ENCODE measurements around the gene QSER1. TPM values are rescaled to one million over a fixed set of nuclear protein-coding genes. Genes with fewer than 3 reads are reported as not detected.

QSER1 gene
- total RNA-seq, 4 donors from 2014 or later: 17.2 to 79.4 (median 43.8) TPM

DNA sequence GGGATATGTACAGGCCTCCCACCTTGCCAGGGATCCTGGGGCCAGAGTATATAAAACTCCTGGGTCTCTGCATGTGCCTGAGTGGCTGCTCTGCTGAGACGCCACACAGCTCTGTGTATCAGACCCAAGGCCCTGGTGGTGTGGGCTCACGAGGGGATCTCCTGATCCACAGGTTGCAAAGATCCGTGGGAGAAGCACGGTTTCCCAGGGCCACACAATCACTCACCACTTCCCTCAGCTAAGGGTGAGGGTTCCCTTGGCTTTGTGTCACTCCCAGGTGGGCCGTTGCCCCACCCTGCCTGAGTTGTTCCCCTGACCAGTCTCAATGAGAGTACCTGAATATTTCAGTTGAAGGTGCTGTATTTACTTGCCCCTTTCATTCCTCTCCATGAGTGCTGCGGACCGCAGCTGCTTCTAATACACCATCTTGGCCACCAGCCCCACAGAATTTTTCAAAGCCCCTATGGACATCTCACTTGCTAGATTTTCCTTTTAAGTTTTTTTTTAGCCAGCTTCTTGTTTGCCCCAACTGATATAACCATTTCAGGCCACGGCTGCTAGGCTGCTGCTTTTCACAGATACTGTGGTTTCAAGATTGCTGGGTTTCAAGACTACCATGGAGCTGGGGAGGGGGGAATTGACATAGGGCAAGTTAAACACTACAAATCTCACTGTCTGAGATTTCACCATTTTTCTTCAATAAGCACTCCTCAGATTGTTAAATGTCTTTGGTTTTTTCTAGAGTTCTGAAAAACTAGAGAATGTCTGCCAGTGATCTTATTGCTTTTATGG lies 109.3 kb downstream of the QSER1 start:
- no peaks in the 10 kb centered on the region for H3K27me3 ChIP-seq
- no peaks in the 10 kb centered on the region for H3K4me1 ChIP-seq
- no peak overlapping the region for H3K27ac ChIP-seq
- intact Hi-C loops (cut with DNase I; ENCODE audit: low total_unique reads): no loop called here
- H3K9me3 ChIP-seq: no peaks in the 10 kb centered on the region
- TF ChIP-seq POLR2A (IDR thresholded peaks at IDR 0.05): no peak
- TF ChIP-seq, protein P1, sequence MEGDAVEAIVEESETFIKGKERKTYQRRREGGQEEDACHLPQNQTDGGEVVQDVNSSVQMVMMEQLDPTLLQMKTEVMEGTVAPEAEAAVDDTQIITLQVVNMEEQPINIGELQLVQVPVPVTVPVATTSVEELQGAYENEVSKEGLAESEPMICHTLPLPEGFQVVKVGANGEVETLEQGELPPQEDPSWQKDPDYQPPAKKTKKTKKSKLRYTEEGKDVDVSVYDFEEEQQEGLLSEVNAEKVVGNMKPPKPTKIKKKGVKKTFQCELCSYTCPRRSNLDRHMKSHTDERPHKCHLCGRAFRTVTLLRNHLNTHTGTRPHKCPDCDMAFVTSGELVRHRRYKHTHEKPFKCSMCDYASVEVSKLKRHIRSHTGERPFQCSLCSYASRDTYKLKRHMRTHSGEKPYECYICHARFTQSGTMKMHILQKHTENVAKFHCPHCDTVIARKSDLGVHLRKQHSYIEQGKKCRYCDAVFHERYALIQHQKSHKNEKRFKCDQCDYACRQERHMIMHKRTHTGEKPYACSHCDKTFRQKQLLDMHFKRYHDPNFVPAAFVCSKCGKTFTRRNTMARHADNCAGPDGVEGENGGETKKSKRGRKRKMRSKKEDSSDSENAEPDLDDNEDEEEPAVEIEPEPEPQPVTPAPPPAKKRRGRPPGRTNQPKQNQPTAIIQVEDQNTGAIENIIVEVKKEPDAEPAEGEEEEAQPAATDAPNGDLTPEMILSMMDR (IDR thresholded peaks at IDR 0.05): no peak
- no peaks in the 10 kb centered on the region for H3K36me3 ChIP-seq
- no peak overlapping the region for H3K4me3 ChIP-seq
- no peak for DNase-seq

DNA sequence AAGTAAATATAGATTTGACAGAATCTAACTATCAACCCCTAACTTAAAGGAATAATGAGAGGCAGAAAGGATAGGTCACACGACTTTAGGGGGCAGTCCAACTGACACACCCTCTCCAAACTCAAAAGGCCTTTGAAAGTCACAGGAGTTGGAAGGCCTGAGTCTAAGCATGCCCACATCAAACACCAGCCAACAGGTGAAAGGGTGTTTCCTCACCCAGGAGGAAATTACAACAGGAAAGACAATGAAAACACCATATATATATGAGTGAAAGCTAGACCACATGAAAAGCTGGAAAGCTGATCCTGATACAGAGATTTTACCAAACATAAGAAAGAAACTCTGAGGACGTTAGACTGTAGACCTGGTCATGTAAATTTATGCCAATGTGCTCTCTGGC lies 112.6 kb downstream of the QSER1 start:
- no peaks in the 10 kb centered on the region for H3K9me3 ChIP-seq
- H3K27me3 ChIP-seq: no peaks in the 10 kb centered on the region
- TF ChIP-seq, protein P1 (IDR thresholded peaks at IDR 0.05): no peak
- no peak for TF ChIP-seq POLR2A (IDR thresholded peaks at IDR 0.05)
- intact Hi-C loops (cut with DNase I; ENCODE audit: low total_unique reads): no loop called here
- DNase-seq: no peak
- no peak overlapping the region for H3K4me3 ChIP-seq
- H3K4me1 ChIP-seq: no peaks in the 10 kb centered on the region
- no peak overlapping the region for H3K27ac ChIP-seq
- no peaks in the 10 kb centered on the region for H3K36me3 ChIP-seq

DNA sequence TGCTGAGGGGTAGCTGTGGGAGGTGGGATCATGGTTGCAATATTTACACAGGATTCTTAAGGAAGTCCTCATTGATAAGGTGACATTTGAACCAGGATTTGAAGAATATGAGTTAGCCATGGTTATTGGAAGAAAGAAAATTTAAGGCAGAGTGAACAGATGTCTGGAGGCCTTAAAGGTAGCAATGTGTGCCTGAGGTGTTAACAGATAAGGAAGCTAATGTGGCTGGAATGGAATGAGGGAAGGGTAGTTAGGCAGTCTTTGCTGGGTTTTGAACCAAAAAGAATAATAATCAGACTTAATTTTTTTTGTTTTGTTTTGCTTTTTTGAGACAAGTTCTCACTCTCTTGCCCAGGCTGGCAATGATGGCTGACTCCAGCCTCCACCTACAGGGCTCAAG lies 113.4 kb downstream of the QSER1 start:
- no peak for TF ChIP-seq POLR2A (IDR thresholded peaks at IDR 0.05)
- TF ChIP-seq, protein P1 (IDR thresholded peaks at IDR 0.05): no peak
- Histone ChIP-seq H3K4me1 (no peaks in the 10 kb centered on the region), H3K9me3 (no peaks in the 10 kb centered on the region), H3K36me3 (no peaks in the 10 kb centered on the region), H3K4me3 (no peak overlapping the region), H3K27ac (no peak overlapping the region), H3K27me3 (no peaks in the 10 kb centered on the region)
- intact Hi-C loops (cut with DNase I; ENCODE audit: low total_unique reads): no loop called here
- no peak for DNase-seq

DNA sequence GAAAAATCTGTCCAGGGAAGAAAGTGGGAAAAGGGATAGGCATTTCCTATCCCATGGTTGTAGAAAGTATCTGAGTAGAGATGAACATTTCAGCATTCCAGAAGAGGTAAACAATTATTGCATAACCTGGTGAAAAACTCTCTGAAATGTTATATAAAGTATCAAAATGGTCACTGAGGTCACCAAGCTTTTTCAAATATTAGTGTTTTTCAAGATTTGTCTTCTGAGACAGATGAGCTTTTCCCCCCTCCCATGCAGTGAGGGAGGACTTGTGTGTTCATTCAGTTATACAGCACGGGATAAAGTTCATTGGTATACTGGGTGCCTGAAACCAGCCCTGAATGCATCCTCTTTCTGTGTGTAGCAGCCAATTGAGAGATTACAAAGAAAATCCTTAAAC lies 121.1 kb downstream of the QSER1 start:
- H3K4me3 ChIP-seq: no peak overlapping the region
- TF ChIP-seq, protein P1 (IDR thresholded peaks at IDR 0.05): no peak
- TF ChIP-seq POLR2A (IDR thresholded peaks at IDR 0.05): no peak
- no peaks in the 10 kb centered on the region for H3K4me1 ChIP-seq
- intact Hi-C loops (cut with DNase I; ENCODE audit: low total_unique reads): no loop called here
- no peak overlapping the region for H3K27ac ChIP-seq
- H3K27me3 ChIP-seq: no peaks in the 10 kb centered on the region
- no peaks in the 10 kb centered on the region for H3K9me3 ChIP-seq
- no peaks in the 10 kb centered on the region for H3K36me3 ChIP-seq
- DNase-seq: no peak

DNA sequence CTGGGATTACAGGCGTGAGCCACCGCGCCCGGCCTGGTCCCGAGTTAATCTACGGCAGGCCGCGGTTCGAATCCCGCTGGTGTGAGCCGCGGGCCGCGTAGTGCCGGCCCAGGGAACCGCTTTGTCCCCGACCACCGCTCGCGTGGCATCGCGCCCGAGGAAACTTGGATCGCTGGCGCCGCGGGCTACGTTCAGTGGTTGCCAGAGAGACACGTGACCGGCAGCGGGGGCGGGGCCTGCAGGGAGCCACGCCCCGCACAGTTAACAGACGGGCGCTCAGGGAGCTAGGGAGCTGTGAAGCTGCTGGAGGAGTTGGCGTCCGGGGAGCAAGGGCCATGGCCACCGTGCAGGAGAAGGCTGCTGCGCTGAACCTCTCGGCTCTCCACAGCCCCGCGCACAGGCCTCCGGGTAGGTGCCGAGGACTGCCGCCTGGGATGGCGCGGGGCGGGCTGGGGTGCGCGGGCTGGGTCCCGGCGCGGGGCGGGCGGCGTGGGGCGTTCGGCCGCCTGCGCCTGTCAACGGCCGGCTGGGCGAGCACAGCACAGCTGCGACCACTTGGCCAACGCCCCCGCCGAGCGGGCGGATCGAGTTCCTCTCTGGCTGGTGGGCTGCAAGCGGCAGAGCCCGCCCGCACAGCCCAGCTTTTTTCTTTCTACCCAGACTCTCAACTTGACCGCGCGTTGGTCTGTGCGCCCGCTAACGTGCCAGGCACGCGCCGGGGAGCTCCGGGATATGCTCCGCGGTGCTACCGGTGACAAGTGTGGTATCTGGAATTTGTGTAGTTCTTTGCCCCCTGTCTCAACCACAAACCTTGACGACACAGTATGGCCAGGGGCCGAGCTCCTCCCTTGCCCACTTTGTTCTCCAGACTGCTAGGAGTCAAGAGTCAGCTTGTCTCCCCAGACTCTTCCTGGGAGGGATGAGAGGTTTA lies 123.3 kb downstream of the QSER1 start, which contains the start of gene DEPDC7:
Gene DEPDC7 (plus strand): TSS at position 258 of the 931 bp plus-strand sequence. CDS start 78 bp downstream, at position 336.
- peak; percentile 81 to 85 for DNase-seq
- Histone ChIP-seq H3K9me3 (no peaks in the 10 kb centered on the region), H3K27me3 (no peaks in the 10 kb centered on the region), H3K4me1 (no peaks in the 10 kb centered on the region), H3K27ac (peak within 1 kb of the TSS; percentile 3 to 7), H3K36me3 (no peaks in the 10 kb centered on the region), H3K4me3 (peak within 1 kb of the TSS; percentile 35 to 45)
- intact Hi-C loops (cut with DNase I; ENCODE audit: low total_unique reads): no loop called here
- TF ChIP-seq POLR2A (IDR thresholded peaks at IDR 0.05): no peak
- TF ChIP-seq, protein P1 (IDR thresholded peaks at IDR 0.05): no peak

Measured in uterus (tissue), 4 donors.